NCI-H2196 (cell line): ENCODE data around the gene MESP2.

ENCODE experiments used
- DNase-seq: peaks from one replicate; lab custom pipeline; 2025; ENCODE audit not compliant: unreplicated experiment; lab: John Stamatoyannopoulos, UW

Gene MESP2, protein sequence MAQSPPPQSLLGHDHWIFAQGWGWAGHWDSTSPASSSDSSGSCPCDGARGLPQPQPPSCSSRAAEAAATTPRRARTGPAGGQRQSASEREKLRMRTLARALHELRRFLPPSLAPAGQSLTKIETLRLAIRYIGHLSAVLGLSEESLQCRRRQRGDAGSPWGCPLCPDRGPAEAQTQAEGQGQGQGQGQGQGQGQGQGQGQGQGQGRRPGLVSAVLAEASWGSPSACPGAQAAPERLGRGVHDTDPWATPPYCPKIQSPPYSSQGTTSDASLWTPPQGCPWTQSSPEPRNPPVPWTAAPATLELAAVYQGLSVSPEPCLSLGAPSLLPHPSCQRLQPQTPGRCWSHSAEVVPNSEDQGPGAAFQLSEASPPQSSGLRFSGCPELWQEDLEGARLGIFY

GRCh38 chr15:89776274-89777072, at the start of gene MESP2:
Gene MESP2 (plus strand): TSS chr15:89776332. CDS start chr15:89776358, 26 bp downstream.
- peak; percentile 79 for DNase-seq

DNA sequence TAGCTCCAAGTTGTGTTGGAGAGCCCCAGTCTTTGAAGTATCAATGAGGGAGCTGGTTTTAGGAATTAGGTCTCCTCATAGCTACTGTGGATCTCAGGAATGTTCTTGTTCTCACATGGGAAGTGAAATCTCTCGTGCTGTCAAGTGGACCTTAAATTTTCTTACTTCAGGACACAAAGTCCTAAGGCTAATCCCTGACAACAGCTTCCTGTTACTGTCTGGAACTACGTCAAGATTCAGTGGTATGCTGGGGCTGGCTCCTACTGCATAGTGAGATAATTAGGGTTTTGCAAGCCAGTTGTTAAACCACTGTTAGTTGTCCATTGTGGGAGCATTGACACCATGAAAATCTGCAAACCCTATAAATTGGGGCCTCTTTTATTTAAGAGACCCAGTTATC, 47.9 kb upstream of the MESP2 start:
- no peak for DNase-seq

DNA sequence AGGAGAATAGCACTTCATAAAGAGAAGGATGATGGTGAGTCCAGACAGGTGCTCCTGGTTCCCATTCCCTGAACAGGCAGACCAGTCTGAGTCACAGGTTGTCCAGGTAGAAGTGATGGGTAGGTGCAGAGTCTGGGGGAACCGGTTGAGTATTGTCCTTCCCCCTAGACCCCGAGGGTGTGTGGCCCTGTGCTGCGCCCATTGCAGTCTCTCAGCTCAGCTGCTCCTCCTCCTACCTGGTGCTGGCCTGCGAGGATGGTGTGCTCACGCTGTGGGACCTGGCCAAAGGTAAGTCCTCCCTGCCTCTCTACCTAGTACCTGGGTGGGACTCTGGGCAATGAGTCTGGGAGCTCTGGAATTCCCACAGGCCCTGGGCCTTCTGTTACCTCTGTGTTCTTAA, 44.9 kb upstream of the MESP2 start:
- DNase-seq = no peak

DNA sequence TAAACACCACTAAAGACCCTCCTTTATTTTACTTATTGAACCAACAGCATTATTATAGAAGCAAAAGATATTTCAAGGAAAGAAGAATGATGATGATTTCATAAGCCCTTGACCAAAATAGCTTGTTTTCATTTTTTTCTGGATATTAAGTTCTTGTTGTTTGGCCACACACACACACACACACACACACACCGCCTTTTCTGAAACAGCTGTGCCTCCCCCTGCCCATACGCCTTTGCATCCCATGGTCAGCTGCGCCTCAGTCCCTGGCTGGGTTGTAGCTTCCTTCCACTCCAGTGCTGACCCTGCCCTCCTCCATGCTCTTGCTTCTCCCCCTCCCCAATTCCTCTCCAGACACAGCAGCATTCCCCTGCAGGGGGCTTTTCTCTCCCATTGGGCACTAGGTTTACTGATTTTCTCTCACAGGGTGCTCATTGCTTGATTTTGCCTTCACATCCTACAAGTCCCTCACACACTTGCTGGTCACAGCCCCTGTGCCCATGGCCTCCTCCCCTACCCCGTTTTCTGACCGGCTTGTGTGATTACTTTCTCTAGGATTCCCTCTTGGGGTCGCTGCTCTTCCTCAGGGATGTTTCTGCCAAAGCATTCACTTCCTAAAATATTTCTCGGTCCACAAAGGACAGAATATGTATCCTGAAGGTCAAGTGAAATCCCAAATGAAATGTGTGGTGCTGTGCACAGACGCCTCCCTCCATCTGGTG, 43.5 kb upstream of the MESP2 start:
- no peak for DNase-seq

DNA sequence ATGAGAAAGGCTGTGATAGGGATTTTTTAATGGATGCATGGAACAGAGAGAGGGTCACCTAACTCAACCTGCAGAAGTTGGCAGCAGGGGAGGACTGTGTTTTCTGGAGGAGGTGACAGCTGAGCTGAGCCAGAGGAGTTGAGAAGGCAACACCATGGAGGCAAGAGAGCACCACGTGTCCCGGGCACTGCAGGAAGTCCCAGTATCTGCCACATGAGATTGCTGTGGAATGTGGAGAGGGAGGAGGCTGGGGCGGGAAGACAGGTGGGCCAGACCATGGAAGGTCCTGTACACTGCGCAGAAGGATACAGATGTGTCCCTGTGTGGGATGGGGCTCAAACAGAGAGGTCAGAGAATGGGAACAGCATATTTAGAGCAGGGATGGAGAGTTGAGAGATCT, 40.4 kb upstream of the MESP2 start:
- no peak for DNase-seq

DNA sequence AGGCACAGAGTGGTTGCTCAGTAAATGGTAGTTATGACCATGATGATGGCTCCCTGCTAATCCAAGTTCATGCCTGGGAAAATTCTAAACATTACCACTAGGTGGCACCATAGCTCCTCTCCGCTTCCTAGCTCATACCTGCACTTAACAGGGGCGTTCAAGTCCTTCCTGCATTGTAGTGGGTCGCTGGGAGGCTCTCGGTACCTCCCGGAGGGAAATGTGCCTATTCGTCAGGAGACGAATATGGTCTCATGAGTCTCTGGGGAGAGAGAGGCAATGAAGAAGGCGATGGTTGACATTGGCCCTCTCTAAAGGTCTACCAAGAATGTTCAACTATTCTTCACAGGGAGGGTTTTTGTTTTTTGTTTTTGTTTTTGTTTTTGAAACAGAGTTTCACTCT, 36.0 kb upstream of the MESP2 start:
- DNase-seq = peak; percentile 60

GRCh38 chr15:89743011-89743410, 33.1 kb upstream of the MESP2 start:
- DNase-seq = no peak

GRCh38 chr15:89743594-89743993, 32.5 kb upstream of the MESP2 start:
- DNase-seq = no peak

DNA sequence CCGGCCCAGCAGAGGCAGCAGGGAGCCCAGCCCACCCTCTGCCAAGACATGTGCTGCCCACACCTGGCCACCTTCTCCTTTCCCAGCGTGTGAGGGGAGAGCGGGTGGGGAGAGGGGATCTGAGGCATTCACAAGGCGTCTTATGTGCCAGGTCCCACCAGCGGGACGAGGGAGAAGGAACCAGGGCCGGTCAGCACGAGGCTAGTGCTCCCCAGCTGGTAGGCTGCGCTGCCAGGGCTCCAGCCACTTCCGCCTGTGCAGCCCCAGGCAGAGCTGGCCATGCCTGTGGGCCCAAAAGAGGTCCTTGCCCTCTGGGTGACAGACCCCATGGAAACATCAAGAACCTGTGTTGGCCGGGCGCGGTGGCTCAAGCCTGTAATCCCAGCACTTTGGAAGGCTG, 31.0 kb upstream of the MESP2 start:
- DNase-seq = no peak

DNA sequence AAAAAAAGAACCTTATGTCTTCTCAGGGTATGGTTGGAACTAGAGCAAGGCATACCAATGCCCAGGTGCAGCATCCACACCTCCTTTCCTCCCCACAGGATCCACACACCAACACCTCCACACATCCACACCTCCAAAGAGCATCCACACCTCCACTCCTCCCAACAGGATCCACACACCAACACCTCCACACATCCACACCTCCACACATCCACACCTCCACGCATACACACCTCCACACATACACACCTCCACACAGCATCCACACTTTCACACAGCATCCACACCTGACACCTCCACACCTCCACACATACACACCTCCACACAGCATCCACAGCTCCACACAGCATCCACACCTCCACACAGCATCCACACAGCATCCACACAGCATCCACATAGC, 30.4 kb upstream of the MESP2 start:
- DNase-seq = no peak

DNA sequence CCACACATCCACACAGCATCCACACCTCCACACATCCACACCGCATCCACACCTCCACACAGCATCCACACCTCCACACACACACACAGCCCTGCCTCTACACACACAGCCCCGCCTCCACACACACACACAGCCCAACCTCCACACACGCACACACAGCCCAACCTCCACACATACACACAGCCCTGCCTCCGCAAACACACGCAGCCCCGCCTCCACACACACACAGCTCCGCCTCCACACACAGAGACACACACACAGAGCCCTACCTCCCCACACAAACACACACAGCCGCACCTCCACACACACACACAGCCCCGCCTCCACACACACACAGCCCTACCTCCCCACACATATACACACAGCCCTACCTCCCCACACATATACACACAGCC, 29.7 kb upstream of the MESP2 start:
- no peak for DNase-seq

DNA sequence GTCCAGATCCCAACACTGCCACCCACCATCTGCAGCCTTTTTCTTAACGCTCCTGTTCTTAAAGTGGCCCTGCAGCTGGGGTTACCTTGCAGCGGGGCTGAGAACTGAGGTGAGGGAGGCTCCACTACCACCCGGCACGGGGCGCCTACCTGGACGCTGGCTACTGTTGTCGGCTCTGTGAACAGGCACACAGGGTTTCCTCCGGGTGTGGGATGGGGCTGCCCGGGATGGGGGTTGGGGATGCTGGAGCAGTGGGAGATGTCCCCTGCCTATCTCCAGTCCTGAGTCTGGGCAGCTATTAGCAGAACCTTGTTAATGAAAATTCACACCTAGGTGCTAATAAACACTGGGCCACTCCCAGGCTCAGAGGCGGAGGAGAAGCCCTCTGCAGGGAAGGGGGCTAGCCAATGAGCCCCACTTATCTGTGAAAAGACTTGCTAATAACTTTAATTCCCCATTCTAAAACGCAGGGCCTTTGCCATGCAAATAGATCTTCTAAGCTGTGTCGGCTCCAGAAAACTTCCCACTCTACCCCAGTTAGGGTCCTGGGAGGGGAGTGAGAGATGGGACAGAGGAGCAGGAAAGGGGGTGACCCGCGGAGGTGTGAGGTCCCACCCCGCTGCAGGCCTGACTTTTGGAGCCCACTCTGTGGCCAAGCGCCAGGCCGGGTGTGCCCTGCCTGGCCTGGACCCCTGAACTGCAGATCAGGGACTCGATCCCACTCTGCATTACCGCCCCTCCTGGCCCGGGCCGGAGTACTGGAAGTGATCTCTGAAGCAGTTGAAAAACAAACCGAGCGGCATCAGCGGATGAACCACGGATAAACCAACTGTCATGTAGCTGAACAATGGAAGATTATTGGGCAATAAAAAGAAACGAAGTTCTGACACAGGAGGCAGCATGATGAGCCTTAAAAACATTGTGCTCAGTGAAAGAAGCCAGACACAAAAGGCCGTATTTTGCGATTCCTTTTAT, 28.1 kb upstream of the MESP2 start:
- DNase-seq = no peak

- DNase-seq = no peak
Measured at GRCh38 chr15:89749054-89749453, 27.1 kb upstream of the MESP2 start.

GRCh38 chr15:89749526-89749925, 26.6 kb upstream of the MESP2 start:
- no peak for DNase-seq

- no peak for DNase-seq
Measured at GRCh38 chr15:89749951-89750559, 26.1 kb upstream of the MESP2 start.

GRCh38 chr15:89750560-89751542, 25.3 kb upstream of the MESP2 start, which contains the start of gene MESP1:
Gene MESP1 (minus strand): TSS chr15:89751249. CDS start chr15:89751231, 18 bp downstream.
- peak; percentile 83 for DNase-seq

DNA sequence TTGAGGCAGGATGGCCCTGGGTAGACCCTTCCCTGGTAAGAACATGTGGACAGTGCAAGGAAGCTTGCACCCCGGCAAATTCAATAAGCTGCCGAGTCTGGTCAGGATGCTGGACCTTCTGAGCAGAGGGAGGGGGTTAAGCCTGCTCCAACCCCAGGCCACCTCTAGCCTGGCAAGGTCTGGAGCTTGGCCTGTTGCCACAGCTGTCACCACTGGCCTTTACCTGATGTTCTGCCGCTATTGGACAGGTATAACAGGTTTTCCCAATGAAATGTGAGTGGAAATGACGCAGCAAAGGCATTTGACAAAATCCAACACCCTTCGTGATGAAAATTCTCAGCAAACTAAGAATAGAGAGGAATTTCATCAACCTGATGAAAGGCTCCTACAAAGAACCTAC, 24.4 kb upstream of the MESP2 start:
- peak; percentile 13 for DNase-seq

DNA sequence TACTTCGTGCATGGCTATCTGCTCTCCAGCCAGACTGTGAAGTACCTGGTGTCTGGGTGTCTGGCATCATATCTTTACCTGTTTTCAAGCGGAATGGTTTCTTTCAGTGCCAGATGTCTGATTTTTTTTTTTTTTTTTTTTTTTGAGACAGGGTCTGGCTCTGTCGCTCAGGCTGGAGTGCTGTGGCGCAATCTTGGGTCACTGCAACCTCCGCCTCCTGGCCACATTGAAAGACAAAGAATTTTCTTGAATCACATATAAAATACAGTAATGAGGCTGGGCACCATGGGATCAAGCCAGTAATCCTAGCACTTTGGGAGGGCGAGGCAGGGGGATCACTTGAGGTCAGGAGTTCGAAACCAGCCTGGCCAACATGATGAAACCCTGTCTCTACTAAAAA, 22.3 kb upstream of the MESP2 start:
- DNase-seq = no peak
